D721Med (cell line): ENCODE data around the gene VEZF1.
A peak's percentile ranks its signal among the peaks of the same experiment; 100 is the strongest.

ENCODE experiments used
- DNase-seq: peaks from one replicate; pipeline ENCODE4 v3.0.0; 2011; ENCODE audit warnings: low spot score; ENCODE audit not compliant: insufficient read length
- FAIRE-seq: peaks from 2 replicates; lab custom pipeline; 2011; peaks lifted over from hg19 to GRCh38; lab: Jason Lieb, UNC
- CTCF ChIP-seq: IDR thresholded peaks from 2 replicates; pipeline ENCODE4 v1.5.1; 2012; ENCODE audit warnings: mild to moderate bottlenecking, control low read depth; ENCODE audit not compliant: insufficient read depth; ENCODE audit errors: missing control alignments

VEZF1 gene

DNA sequence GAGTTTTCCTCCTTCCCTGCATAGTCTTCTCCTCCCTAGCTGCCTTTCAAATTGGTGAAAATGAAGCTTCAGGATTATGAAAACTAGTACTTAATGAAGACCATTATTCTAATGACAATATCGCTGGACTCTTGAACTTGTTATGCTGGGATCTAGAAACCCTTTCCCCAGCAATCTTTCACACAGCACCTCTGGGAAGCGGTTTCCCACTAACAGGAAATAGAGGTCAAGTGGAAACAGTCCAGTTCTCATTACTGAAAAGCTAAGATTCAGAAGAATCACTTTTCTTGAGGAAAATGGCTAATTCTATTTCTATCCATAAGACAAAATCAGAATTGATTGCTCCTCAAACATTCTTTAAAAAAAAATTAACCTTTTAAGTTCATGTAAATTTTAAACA is 2.0 kb upstream of the VEZF1 start:
- DNase-seq (no peak), FAIRE-seq (no peak)
- TF ChIP-seq CTCF, result no peak

DNA sequence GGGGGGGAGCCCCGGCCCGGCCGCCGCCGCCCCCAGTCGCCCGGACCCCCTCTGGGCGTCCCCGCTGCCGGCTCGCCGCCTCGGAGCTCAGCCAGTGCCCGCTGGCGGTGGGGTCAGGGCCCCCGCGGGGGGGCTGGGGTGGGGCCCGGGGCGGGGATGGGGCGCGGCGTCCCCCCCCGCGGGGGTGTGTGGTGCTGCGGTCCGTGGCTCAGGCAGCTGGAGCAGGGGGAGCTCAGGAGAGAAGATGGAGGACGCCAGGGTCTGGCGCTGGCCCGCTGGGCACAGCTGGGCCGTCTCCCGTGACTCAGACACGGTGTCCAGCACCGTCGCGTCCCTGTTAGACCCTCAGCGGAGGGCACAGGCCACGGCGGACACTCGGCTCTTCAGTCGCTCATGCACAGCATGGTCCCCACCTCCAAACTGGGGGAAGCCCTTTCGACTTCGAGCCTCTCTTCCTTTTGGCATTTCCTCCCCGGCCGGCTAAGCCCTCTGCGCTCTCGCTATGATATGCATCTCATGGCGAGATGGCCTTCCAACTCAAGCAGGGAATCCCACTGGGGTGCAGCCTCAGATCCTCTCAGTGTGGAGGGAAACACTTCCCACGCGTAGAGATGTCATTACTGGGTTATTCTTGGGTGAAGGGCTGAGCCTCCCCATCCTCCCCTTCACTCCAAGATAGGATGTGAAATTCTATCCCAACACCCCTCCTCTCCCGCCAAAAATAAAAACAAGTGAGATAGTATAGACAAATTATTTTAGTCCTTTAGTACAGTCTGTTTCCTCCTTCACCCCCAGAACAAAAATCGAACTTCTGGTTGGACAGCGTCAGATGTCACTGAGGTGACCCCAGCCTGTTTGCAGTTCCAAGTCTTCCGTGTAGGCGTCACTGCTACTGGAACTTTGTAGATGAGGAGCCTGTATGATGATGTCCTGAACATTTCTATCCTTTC is 522 bp upstream of the VEZF1 start:
- no peak for FAIRE-seq

DNA sequence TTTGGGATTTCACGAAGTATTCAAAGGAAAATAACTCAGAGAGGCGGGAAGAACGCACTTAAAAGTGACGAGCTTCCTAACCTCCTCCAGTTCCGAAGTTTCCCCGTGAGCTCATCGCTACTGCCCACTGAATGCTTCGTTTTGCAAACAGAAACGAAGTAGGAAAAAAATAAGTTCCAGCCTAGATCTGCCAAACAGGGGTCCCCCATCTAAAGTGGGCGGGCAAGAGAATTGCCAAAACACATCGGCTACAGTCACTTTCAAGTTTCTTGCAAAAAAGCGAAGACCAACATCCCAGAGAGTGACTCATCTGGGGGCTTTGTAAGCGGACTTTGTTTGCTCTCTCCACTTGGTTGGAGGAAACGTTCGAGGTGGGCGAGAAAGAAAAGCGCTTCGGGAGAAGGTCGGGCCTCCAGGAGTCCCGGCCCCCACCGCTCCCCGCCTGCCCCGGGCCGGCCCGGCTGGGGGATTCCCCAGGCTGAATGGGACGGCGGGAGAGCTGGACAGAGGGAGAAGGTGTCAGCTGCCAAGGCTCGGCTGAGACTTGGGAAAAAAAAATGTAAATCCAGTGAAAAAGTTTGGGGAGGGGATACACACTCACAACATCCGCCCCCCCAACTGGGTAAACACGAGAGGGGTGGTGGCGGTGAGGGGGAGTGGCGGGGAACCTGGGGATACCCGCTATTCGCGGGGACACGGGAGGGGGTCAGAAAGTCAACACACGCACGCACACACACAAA is 1.0 kb downstream of the VEZF1 start:
- no peak for FAIRE-seq
- no peak for DNase-seq
- TF ChIP-seq CTCF, result no peak

More for the DNA sequence above, 522 bp upstream of the VEZF1 start:
- no peak for TF ChIP-seq CTCF
- DNase-seq, result peak; percentile 68

DNA sequence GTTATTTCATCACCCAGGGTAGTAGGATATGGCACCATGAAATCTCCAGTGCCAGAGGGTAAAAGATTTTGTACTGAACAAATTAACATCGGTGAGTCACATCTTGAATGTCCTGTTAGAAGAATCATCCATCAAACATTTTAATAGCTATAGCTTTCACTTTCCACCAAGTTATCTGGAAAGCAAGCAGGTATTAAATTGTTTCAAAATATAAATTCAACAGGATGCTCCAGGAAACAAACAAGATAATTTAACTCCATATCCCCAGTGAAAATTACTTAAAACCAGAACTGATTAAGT is 2.4 kb downstream of the VEZF1 start:
- TF ChIP-seq CTCF, result no peak
- no peak for DNase-seq
- FAIRE-seq, result no peak

DNA sequence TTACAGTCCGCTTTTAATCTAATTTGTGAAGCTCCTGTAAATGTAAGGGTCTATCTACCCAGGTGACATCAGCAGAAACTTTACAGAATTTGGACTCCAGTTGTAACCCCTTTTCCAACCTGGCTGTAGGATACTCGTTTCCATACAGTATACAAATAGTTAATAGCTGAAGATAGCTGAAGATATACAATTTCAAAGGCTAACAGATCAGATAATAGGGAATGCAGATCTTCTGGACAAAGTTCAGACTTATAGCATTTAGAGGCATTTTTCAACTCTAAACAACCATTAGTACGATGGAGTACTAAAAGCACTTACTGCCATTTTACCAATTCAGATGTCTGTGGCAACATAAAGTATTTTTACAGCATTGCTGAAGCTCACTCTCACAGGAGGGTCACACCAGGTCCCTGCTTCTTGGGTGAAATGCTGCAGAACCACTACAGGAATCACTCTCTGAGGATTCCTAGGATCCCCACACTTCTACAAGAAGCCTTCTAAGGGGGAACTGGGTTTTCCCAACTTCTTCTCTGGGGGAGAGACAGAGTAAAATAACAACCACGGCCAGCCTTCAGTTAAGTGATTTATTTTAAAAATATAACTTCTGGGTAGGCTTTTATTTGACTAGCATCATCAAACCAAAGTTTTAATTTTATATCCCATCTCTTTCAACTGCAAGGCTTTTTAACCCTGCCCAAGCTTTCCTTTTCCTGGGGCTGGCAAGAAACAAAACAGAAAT is 2.9 kb downstream of the VEZF1 start:
- DNase-seq (no peak), FAIRE-seq (no peak)
- no peak for TF ChIP-seq CTCF

DNA sequence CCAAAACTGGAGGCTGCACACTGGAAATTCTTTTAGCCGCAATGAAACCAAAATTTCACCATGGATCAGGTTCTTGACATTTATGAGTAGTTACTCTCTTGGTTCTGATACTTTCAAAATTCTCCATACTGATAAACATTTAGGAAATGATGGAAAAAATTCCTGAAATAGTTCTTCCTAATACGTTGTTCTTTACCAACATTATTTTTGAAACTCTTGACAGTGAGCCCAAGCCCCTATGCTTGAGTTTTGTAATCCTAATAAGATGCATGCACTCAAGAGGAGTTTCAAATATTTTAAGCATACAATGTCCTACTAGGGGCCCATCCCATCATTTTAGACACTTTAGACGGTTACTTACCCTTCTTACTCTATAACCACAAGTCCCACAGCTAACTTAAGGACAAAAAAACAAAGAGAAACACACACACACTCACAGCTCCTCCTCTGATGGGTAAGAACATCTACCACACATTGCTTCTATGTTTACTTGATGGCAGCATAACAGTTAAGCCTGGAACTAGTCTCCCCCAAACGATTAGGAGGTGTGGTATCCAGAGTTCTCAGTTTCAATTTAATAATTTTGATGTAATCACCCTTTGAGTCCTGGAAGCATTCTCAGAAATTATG is 3.7 kb downstream of the VEZF1 start:
- no peak for TF ChIP-seq CTCF
- DNase-seq (no peak), FAIRE-seq (peak; percentile 58)
